Common myeloid progenitor, CD34-positive (primary cell): ENCODE data around the gene DCAF8L2.
"Not testable (repeated sequence)": the region's sequence is repeated elsewhere in the genome, so short reads cannot be mapped to it uniquely, and the experiment has no call there.

Source experiments
- CTCF ChIA-PET: fragments of 350-600 bp; sonication (Branson Sonifier 250); formaldehyde crosslinking; loops from one replicate; lab custom pipeline; 2021; ENCODE audit warnings: antibody characterized with exemption; lab: Charles Lee
- POLR2A ChIA-PET: fragments of 350-600 bp; sonication (Branson Sonifier 250); formaldehyde crosslinking; loops from one replicate; lab custom pipeline; 2021; ENCODE audit warnings: antibody characterized with exemption; lab: Charles Lee
- DNase-seq, 3 donors: peaks; one replicate each; pipeline versions ENCODE4 v3.0.0 to v3.0.0-alpha.2; 2013
- H3K27ac ChIP-seq, 2 experiments: 1 replicate in 1 of 2; 2 replicates in 1 of 2; pipeline ENCODE4 v1.7.0; 2013; ENCODE audit warnings: inconsistent platforms in 2 of 2, low read length in 2 of 2, mild to moderate bottlenecking in 2 of 2, low read depth in 1 of 2, moderate library complexity in 1 of 2; ENCODE audit not compliant: severe bottlenecking in 2 of 2, insufficient read depth in 1 of 2, poor library complexity in 1 of 2
- H3K27me3 ChIP-seq, 5 experiments: replicated peaks in 2 of 5; 1 replicate in 3 of 5; 2 replicates in 2 of 5; pipeline versions ENCODE4 v1.6.1 to v1.7.0; 2013; ENCODE audit warnings: low read length in 4 of 5, mild to moderate bottlenecking in 2 of 5, moderate library complexity in 2 of 5, inconsistent platforms in 1 of 5; ENCODE audit not compliant: insufficient read depth in 5 of 5, control insufficient read depth in 4 of 5
- H3K36me3 ChIP-seq, 4 experiments: 1 replicate in 2 of 4; 2 replicates in 2 of 4; pipeline versions ENCODE4 v1.6.1 to v1.7.0; 2013; ENCODE audit warnings: low read length in 3 of 4, control low read depth in 1 of 4, mild to moderate bottlenecking in 1 of 4; ENCODE audit not compliant: control insufficient read depth in 4 of 4, insufficient read depth in 4 of 4
- H3K4me1 ChIP-seq, 4 experiments: 1 replicate in 3 of 4; 2 replicates in 1 of 4; pipeline versions ENCODE4 v1.6.1 to v1.7.1; 2013; ENCODE audit warnings: low read length in 3 of 4, mild to moderate bottlenecking in 3 of 4, control low read depth in 1 of 4, inconsistent platforms in 1 of 4, moderate library complexity in 1 of 4; ENCODE audit not compliant: control insufficient read depth in 4 of 4, insufficient read depth in 4 of 4; ENCODE audit errors: control extremely low read depth in 1 of 4
- H3K4me3 ChIP-seq, 7 experiments: 1 replicate in 4 of 7; 2 replicates in 3 of 7; pipeline versions ENCODE4 v1.5.1 to v1.7.0; 2013; ENCODE audit warnings: mild to moderate bottlenecking in 7 of 7, low read length in 6 of 7, moderate library complexity in 6 of 7, inconsistent platforms in 2 of 7, low read depth in 2 of 7, control low read depth in 1 of 7; ENCODE audit not compliant: insufficient read depth in 4 of 7, control insufficient read depth in 1 of 7; ENCODE audit errors: extremely low read depth in 1 of 7
- H3K9me3 ChIP-seq, 5 experiments: 1 replicate in 4 of 5; 2 replicates in 1 of 5; pipeline versions ENCODE4 v1.6.1 to v1.7.1; 2013; ENCODE audit warnings: low read length in 4 of 5, mild to moderate bottlenecking in 2 of 5, inconsistent platforms in 1 of 5, low read depth in 1 of 5, moderate library complexity in 1 of 5; ENCODE audit not compliant: control insufficient read depth in 4 of 5, insufficient read depth in 2 of 5; ENCODE audit errors: control extremely low read depth in 1 of 5
- WGBS: methylation state at CpG from one replicate; pipeline ENCODE4 v1.1.5; 2013; ENCODE audit not compliant: insufficient coverage; 5-methylcytosine and 5-hydroxymethylcytosine counted together

The DCAF8L2 gene

DNA sequence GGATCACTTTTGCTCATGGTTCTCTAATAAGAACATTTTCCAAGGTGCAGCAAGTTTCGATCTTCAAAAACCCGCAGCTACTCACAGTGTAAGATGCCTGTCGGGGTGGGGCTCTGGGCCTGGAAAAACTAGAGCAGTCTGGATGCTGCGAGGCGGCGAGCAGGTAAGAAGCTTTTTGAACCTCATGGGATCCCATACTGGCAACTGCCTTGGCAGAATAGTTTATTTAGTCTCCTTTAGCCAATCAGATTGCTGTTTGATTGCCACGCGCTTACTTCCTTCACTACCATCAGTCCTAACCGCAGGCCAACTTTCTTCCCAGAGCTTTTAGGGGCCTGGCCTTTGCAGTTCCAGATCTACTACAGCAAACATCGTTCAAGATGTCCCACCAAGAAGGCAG lies 156.4 kb downstream of the DCAF8L2 start:
- H3K36me3 ChIP-seq, result no peaks in the 10 kb centered on the region
- H3K27ac ChIP-seq, result no peak overlapping the region
- no peak overlapping the region for H3K4me3 ChIP-seq
- no peak for DNase-seq
- POLR2A ChIA-PET, result no interaction called here
- CTCF ChIA-PET, result no interaction called here
- no peaks in the 10 kb centered on the region for H3K4me1 ChIP-seq
- WGBS, result 86% methylated on average over 8 of the region's 10 CpGs
- H3K9me3 ChIP-seq, result no peaks in the 10 kb centered on the region
- no peaks in the 10 kb centered on the region for H3K27me3 ChIP-seq

DNA sequence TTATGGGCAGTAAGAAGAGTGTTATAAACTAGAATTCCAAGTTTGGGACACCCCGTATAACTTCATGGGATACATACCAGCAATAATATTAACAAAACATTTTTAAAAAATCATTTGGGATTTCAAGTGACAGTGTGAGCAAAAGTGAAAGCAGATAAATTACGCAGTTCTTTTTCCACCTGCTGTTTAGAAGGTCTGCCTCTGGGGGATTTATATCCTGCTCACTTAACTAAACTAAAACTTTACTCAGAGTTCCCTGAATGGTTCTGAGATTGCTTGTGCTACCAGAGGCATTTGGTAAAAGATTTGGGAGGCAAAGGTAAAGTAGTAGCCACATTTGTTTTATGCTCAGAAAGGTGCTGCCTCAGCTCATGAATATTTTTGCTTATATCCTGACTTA lies 160.2 kb downstream of the DCAF8L2 start:
- POLR2A ChIA-PET, H3K4me3 ChIP-seq, H3K27ac ChIP-seq, H3K9me3 ChIP-seq, CTCF ChIA-PET, H3K36me3 ChIP-seq, DNase-seq, H3K27me3 ChIP-seq, H3K4me1 ChIP-seq: not testable (repeated sequence)
- WGBS, result no CpG with 5 or more reads among the region's 2 CpGs

DNA sequence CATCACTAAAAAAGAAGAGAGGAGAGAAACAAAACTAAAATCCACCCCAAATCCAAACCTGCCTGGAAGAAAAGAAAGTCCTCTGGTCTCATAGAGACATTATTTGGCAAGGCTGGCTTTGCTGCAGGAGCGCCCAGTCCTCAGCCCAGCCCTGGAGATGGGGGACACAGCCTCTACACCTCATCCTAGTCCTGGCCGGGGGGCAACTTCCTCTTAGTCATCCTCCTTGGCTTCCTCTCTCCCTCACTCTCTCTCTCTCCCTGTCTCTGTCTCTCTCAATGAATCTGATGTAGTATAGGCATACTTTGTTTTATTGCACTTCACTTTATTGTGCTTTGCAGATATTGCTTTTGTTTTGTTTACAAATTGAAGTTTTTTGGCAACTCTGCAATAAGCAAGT lies 161.8 kb downstream of the DCAF8L2 start:
- no peak for DNase-seq
- POLR2A ChIA-PET, result no interaction called here

DNA sequence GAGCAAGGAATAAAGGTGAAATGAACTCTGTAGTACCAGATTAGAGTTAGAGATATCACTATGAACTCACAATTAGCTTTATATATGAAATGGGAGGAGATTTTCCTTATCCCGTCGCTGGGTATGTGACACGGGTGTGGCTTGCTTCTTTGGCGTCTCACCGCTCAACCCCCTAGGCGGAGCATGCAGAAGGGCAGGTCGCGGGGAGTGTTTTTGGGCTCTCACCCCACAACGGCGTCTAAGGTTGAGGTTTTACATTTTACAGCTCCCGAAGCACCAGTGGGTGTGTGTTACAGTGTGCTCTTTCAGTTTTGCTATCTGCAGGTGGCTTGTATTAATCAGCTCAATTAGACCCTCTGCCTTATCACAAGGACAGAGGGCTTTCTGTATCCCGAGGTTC lies 175.6 kb downstream of the DCAF8L2 start:
- H3K36me3 ChIP-seq, result no peaks in the 10 kb centered on the region
- no peaks in the 10 kb centered on the region for H3K27me3 ChIP-seq
- no peak overlapping the region for H3K27ac ChIP-seq
- 69% methylated on average over 10 of the region's 12 CpGs for WGBS
- H3K9me3 ChIP-seq, result no peaks in the 10 kb centered on the region
- POLR2A ChIA-PET, result no interaction called here
- no peak overlapping the region for H3K4me3 ChIP-seq
- no peaks in the 10 kb centered on the region for H3K4me1 ChIP-seq
- CTCF ChIA-PET, result no interaction called here
- no peak for DNase-seq

More for the DNA sequence above, 161.8 kb downstream of the DCAF8L2 start:
- no peaks in the 10 kb centered on the region for H3K27me3 ChIP-seq
- H3K4me1 ChIP-seq, result no peaks in the 10 kb centered on the region
- 100% methylated on average over 1 of the region's 2 CpGs for WGBS
- no peaks in the 10 kb centered on the region for H3K9me3 ChIP-seq
- no peak overlapping the region for H3K4me3 ChIP-seq
- no peaks in the 10 kb centered on the region for H3K36me3 ChIP-seq
- CTCF ChIA-PET, result no interaction called here
- no peak overlapping the region for H3K27ac ChIP-seq

DNA sequence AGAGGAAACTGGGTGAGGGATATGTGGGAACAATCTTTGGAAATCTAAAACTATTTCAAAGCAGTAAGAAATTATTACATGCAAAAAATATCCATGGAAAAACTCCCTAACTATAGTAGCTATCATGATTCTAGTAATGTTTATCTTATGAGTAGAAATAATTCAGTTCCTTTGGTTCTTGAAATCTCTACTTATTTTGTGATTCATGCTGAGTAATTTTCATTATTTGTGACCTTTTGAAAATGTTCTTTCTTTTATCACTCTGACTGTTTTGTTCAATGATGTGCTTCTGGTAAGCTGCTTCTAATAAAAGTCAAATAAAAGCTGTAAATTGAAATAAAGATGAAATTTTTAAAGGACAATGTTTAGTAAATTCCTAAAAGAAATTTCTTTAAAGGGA lies 177.2 kb downstream of the DCAF8L2 start:
- no peaks in the 10 kb centered on the region for H3K9me3 ChIP-seq
- no peak overlapping the region for H3K27ac ChIP-seq
- CTCF ChIA-PET, result no interaction called here
- DNase-seq, result no peak
- H3K4me1 ChIP-seq, result no peaks in the 10 kb centered on the region
- POLR2A ChIA-PET, result no interaction called here
- H3K27me3 ChIP-seq, result no peaks in the 10 kb centered on the region
- H3K4me3 ChIP-seq, result no peak overlapping the region
- H3K36me3 ChIP-seq, result no peaks in the 10 kb centered on the region

DNA sequence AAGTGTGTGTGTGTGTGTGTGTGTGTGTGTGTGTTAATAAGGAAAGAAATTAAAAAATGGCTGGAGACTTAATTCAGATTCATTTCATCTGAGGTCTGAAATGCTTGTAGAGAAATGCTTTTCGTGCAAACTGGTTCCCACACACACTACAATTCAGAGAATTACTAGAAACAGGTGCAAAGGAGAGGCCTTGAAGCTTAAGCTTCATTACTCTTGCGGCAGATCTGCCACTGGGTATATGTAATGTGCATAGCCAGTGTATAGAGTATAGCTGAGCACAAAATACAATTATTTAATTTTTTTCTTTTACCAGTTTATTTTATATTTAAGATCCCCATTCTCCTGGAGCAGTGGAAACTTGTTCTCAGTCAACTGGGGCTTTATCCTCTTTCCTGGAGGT lies 185.8 kb downstream of the DCAF8L2 start:
- H3K27ac ChIP-seq, result no peak overlapping the region
- ChIA-PET CTCF (no interaction called here), POLR2A (no interaction called here)
- H3K9me3 ChIP-seq, result no peaks in the 10 kb centered on the region
- WGBS, result no CpG with 5 or more reads among the region's 2 CpGs
- DNase-seq, result no peak
- no peaks in the 10 kb centered on the region for H3K27me3 ChIP-seq
- H3K36me3 ChIP-seq, result no peaks in the 10 kb centered on the region
- H3K4me3 ChIP-seq, result no peak overlapping the region
- H3K4me1 ChIP-seq, result no peaks in the 10 kb centered on the region

DNA sequence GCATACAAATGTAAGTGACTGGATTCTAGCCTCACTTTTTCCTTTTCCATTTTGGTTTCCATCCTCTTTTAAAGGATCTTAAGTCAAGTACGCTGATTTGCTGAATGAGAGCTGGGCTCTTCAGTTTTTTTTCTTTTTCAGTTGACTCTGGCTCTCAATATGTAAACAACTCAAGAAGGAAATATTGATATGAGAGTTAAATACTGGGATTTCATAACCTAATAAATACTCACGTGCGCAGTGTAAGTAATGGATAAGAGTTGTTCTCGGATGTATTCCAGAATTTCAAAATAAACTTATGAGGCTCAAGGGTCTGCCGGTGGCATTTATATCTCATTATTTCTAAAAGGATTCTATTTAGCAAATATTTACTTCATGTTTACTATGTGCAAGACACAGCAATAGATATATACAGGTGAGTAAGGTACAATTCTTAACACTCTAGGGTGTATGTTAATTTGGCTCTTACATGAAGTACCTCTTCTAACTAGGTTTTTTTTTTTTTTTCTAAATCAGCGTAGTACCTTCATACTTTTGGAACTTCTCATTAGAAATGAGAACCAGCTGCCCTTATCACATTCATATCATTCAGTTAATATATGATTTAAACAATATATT lies 206.6 kb downstream of the DCAF8L2 start:
- CTCF ChIA-PET, result no interaction called here
- no peak for DNase-seq
- Histone ChIP-seq H3K9me3 (no peaks in the 10 kb centered on the region), H3K4me3 (no peak overlapping the region), H3K4me1 (no peaks in the 10 kb centered on the region), H3K36me3 (no peaks in the 10 kb centered on the region), H3K27me3 (no peaks in the 10 kb centered on the region), H3K27ac (no peak overlapping the region)
- POLR2A ChIA-PET, result no interaction called here
- no CpG with 5 or more reads among the region's 6 CpGs for WGBS
